ENCODE measurements around the gene TFAP2D. TPM values are rescaled to one million over a fixed set of nuclear protein-coding genes. Genes with fewer than 3 reads are reported as not detected.

The TFAP2D gene
- total and polyA plus RNA-seq, 3 experiments from 2014 or later = 0.16 TPM; not detected in 2

DNA sequence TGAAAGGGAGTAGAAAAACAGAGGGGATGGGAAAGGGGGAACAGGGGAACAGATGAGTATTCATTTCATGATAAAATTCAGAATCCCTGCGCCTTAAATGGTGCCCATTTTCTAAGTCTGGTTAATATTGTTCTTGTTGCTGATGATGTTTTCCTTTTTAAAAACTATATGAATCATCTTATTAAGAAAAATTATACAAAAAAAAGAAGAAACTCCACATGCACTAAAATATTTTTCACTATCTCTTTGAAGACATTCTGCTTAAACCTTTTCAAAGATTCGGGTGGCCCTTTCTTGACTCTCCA is 104.3 kb downstream of the TFAP2D start:
- Mint-ChIP-seq H3K27me3 (peaks cover 48 to 72% of the 10 kb centered on the region in 2 donors), H3K36me3 (peaks cover 0 to 4% (median 0%) of the 10 kb centered on the region in 3 donors), H3K9me3 (peaks cover 0 to 13% (median 8%) of the 10 kb centered on the region in 5 donors), H3K27ac (no peak overlapping the region), H3K4me3 (no peak overlapping the region), H3K4me1 (peaks cover 12 to 27% (median 20%) of the 10 kb centered on the region in 3 donors)
- peaks cover 7% of the 10 kb centered on the region for H3K27me3 ChIP-seq (ENCODE audit: insufficient read depth, low read length, poor library complexity, severe bottlenecking)
- H3K4me1 ChIP-seq (ENCODE audit: insufficient read depth, low read length) = no peaks in the 10 kb centered on the region
- ChIA-PET CTCF (no interaction called here), POLR2A (no interaction called here)
- DNase-seq = no peak
- H3K4me3 ChIP-seq (ENCODE audit: low read length) = no peak overlapping the region
- H3K27ac ChIP-seq (ENCODE audit: low read depth, low read length) = no peak overlapping the region
- no peaks in the 10 kb centered on the region for H3K9me3 ChIP-seq (ENCODE audit: low read length)
- no peaks in the 10 kb centered on the region for H3K36me3 ChIP-seq (ENCODE audit: insufficient read depth, low read length)

DNA sequence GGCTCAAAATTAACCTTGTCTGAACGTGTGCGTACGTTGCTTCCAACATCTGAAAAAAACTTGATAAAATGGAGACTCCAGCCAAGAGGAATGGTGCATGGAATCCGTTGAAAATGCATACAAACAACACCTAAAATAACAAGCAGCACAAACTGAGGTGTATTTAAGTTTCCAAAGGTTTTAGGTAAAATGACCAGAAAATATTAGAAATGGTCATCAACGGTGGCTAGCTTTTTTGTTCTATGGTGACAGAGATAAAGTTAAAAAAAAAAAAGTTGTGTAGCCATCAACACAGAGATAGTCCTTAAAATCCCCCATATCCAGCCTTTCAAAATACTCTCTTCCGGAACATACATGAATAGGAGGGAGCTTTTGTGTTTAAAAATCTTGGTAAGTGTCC is 104.7 kb downstream of the TFAP2D start:
- no peaks in the 10 kb centered on the region for H3K4me1 ChIP-seq (ENCODE audit: insufficient read depth, low read length)
- Mint-ChIP-seq H3K27ac (no peak overlapping the region), H3K4me3 (no peak overlapping the region), H3K36me3 (peaks cover 0 to 4% (median 1%) of the 10 kb centered on the region in 3 donors), H3K4me1 (peaks cover 12 to 27% (median 20%) of the 10 kb centered on the region in 3 donors), H3K9me3 (peaks cover 0 to 13% (median 8%) of the 10 kb centered on the region in 5 donors), H3K27me3 (peaks cover 52 to 76% of the 10 kb centered on the region in 2 donors)
- H3K9me3 ChIP-seq (ENCODE audit: low read length) = no peaks in the 10 kb centered on the region
- H3K27ac ChIP-seq (ENCODE audit: low read depth, low read length) = no peak overlapping the region
- no peak overlapping the region for H3K4me3 ChIP-seq (ENCODE audit: low read length)
- ChIA-PET POLR2A (no interaction called here), CTCF (no interaction called here)
- DNase-seq = no peak
- H3K27me3 ChIP-seq (ENCODE audit: insufficient read depth, low read length, poor library complexity, severe bottlenecking) = peaks cover 9% of the 10 kb centered on the region
- no peaks in the 10 kb centered on the region for H3K36me3 ChIP-seq (ENCODE audit: insufficient read depth, low read length)

DNA sequence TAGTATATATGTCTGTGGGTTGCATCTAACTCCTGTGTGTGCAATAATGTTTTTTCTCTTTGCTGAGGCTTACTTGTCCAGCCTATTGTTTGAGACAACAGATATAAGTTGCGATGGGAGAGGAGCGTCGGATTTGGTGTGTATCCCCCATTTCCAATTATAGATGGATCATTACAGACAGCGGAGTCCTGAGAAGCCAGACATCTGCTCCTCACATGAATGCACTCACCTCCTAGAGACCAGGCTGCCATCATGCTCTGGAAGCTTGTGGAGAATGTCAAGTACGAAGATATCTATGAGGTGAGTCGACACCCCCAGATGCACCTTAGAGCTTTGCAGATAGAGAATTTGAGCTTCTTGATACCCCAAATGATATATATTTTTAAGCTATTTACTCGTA is 105.3 kb downstream of the TFAP2D start, which contains the start of gene TFAP2B:
TFAP2B (plus strand) TSS at position 199 of the 400 bp plus-strand sequence; CDS start at position 220, 21 bp downstream.
- ChIA-PET CTCF (no interaction called here), POLR2A (no interaction called here)
- no peaks in the 10 kb centered on the region for H3K36me3 ChIP-seq (ENCODE audit: insufficient read depth, low read length)
- DNase-seq = no peak
- no peak within 1 kb of the TSS for H3K4me3 ChIP-seq (ENCODE audit: low read length)
- H3K27me3 ChIP-seq (ENCODE audit: insufficient read depth, low read length, poor library complexity, severe bottlenecking) = peaks cover 14% of the 10 kb centered on the region
- H3K27ac ChIP-seq (ENCODE audit: low read depth, low read length) = no peak within 1 kb of the TSS
- Mint-ChIP-seq H3K27ac (no peak within 1 kb of the TSS), H3K27me3 (peaks cover 58 to 81% of the 10 kb centered on the region in 2 donors), H3K9me3 (peaks cover 0 to 14% (median 8%) of the 10 kb centered on the region in 5 donors), H3K4me1 (peaks cover 12 to 27% (median 20%) of the 10 kb centered on the region in 3 donors), H3K36me3 (peaks cover 0 to 4% (median 4%) of the 10 kb centered on the region in 3 donors), H3K4me3 (no peak within 1 kb of the TSS)
- no peaks in the 10 kb centered on the region for H3K9me3 ChIP-seq (ENCODE audit: low read length)
- no peaks in the 10 kb centered on the region for H3K4me1 ChIP-seq (ENCODE audit: insufficient read depth, low read length)

DNA sequence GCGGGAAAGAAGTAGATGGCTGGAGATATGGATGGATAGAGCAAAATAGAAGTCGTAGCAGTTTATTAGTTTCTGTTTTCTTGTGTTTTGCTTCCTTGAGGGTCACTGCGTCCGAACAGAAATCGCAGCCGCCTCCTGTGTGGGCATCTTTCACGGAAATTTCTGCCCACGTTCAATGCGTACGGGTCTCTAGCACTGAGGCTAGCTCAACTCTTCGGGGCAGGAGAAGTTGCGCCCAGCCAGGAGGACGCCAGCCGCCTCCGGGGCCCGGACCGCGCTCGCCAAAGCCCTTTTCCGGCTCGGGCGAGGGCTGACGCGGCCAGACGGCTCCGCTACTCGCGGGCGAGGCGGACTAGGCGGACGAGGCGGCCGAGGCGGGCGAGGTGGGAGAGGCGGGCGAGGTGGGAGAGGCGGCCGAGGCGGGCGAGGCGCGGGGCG is 106.2 kb downstream of the TFAP2D start:
- no peaks in the 10 kb centered on the region for H3K9me3 ChIP-seq (ENCODE audit: low read length)
- Mint-ChIP-seq H3K36me3 (peaks cover 0 to 4% (median 4%) of the 10 kb centered on the region in 3 donors), H3K27ac (no peak overlapping the region), H3K9me3 (peaks cover 0 to 19% (median 8%) of the 10 kb centered on the region in 5 donors), H3K4me1 (peaks cover 12 to 27% (median 20%) of the 10 kb centered on the region in 3 donors), H3K27me3 (peaks cover 59 to 86% of the 10 kb centered on the region in 2 donors), H3K4me3 (no peak overlapping the region)
- H3K4me1 ChIP-seq (ENCODE audit: insufficient read depth, low read length) = no peaks in the 10 kb centered on the region
- ChIA-PET POLR2A (no interaction called here), CTCF (no interaction called here)
- peaks cover 17% of the 10 kb centered on the region for H3K27me3 ChIP-seq (ENCODE audit: insufficient read depth, low read length, poor library complexity, severe bottlenecking)
- no peak overlapping the region for H3K4me3 ChIP-seq (ENCODE audit: low read length)
- DNase-seq = no peak
- H3K36me3 ChIP-seq (ENCODE audit: insufficient read depth, low read length) = no peaks in the 10 kb centered on the region
- H3K27ac ChIP-seq (ENCODE audit: low read depth, low read length) = no peak overlapping the region

DNA sequence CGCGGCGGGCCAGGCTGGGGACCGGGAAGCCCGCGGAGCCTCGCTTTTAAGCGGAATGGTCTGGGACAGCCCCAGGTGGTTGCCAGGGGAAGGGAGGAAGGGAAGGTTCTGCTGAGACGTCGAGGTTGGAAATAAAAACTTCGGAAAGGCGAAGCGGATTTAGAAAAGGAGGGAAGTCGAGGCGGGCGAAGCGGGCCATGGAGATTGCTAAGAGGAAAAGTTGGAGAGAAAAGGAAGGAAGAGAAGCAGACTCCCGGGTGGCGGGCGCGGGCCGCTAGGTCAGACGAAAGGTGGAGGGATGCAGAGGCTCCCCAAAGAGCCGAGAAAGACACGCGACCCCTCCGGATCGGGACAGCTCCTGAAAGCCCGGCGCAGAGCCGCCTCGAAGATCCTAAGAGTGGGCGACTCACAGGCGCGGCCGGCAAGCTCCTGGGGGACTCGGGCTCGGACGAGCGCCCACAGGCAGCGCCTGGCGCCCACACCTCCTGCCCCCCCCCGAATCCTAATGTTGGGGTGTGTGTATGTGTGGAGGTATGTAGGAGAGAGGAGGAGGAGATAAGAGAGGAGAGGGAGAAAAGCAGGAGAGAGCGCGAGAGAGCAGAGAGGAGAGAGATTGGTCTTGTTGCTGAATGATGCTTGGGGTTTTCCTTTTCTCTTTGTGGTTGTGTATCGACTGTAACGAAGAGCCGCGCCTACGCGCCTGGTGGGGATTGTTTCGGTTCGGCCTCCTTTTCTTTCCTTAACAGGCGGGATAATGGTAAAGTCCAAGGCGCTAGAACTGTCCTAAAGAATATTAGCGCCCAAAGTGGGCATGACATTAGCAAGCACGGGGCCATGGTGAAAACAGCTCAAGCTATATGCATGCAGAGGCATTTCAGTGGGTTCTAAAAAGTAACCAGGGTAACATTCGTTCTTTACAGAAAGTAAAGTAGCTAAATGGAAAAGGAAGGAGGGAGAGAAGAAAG is 106.9 kb downstream of the TFAP2D start:
- H3K27me3 ChIP-seq (ENCODE audit: insufficient read depth, low read length, poor library complexity, severe bottlenecking) = peaks cover 20% of the 10 kb centered on the region

DNA sequence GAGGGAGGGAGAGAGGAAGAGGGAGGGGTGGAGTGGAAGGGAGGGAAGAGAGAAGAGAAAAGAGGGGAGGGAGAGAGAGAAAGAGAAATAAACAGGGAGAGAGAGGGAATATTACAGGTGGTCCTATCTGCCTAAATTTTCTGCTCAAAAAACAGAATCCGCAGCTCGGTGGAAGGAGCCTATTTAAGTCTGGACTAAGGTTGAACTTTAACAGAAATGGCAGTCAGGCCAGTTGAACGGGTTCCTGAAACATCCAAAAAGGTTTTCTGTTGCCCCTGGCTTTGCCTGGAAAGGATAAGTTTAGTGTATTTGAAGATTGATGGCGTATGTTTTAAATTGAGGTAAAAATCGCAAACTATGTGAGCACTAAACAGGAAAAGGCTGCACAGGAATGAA is 107.5 kb downstream of the TFAP2D start:
- no peak overlapping the region for H3K27ac ChIP-seq (ENCODE audit: low read depth, low read length)
- no peaks in the 10 kb centered on the region for H3K4me1 ChIP-seq (ENCODE audit: insufficient read depth, low read length)
- H3K36me3 ChIP-seq (ENCODE audit: insufficient read depth, low read length) = no peaks in the 10 kb centered on the region
- CTCF ChIA-PET = no interaction called here
- H3K27me3 ChIP-seq (ENCODE audit: insufficient read depth, low read length, poor library complexity, severe bottlenecking) = peaks cover 25% of the 10 kb centered on the region
- Mint-ChIP-seq H3K9me3 (peaks cover 4 to 29% (median 14%) of the 10 kb centered on the region in 5 donors), H3K36me3 (peaks cover 0 to 4% (median 4%) of the 10 kb centered on the region in 3 donors), H3K27me3 (peaks cover 63 to 90% of the 10 kb centered on the region in 2 donors), H3K27ac (no peak overlapping the region), H3K4me1 (peaks cover 2 to 17% (median 14%) of the 10 kb centered on the region in 3 donors), H3K4me3 (no peak overlapping the region)
- no peak overlapping the region for H3K4me3 ChIP-seq (ENCODE audit: low read length)
- no peaks in the 10 kb centered on the region for H3K9me3 ChIP-seq (ENCODE audit: low read length)
- POLR2A ChIA-PET = no interaction called here
- DNase-seq = no peak

More for the DNA sequence above, 106.9 kb downstream of the TFAP2D start:
- ChIA-PET POLR2A (no interaction called here), CTCF (no interaction called here)
- peak overlapping the region in 1 of 7 donors; percentile 59 for H3K4me3 Mint-ChIP-seq
- H3K4me1 ChIP-seq (ENCODE audit: insufficient read depth, low read length) = no peaks in the 10 kb centered on the region
- peaks cover 62 to 90% of the 10 kb centered on the region in 2 donors for H3K27me3 Mint-ChIP-seq
- peaks cover 9 to 24% (median 18%) of the 10 kb centered on the region in 3 donors for H3K4me1 Mint-ChIP-seq
- peaks cover under 1 to 25% (median 13%) of the 10 kb centered on the region in 5 donors for H3K9me3 Mint-ChIP-seq
- no peak overlapping the region for H3K27ac Mint-ChIP-seq
- no peak overlapping the region for H3K27ac ChIP-seq (ENCODE audit: low read depth, low read length)
- H3K4me3 ChIP-seq (ENCODE audit: low read length) = no peak overlapping the region
- no peaks in the 10 kb centered on the region for H3K36me3 ChIP-seq (ENCODE audit: insufficient read depth, low read length)
- H3K36me3 Mint-ChIP-seq = peaks cover 0 to 4% (median 4%) of the 10 kb centered on the region in 3 donors
- no peak for DNase-seq
- H3K9me3 ChIP-seq (ENCODE audit: low read length) = no peaks in the 10 kb centered on the region

DNA sequence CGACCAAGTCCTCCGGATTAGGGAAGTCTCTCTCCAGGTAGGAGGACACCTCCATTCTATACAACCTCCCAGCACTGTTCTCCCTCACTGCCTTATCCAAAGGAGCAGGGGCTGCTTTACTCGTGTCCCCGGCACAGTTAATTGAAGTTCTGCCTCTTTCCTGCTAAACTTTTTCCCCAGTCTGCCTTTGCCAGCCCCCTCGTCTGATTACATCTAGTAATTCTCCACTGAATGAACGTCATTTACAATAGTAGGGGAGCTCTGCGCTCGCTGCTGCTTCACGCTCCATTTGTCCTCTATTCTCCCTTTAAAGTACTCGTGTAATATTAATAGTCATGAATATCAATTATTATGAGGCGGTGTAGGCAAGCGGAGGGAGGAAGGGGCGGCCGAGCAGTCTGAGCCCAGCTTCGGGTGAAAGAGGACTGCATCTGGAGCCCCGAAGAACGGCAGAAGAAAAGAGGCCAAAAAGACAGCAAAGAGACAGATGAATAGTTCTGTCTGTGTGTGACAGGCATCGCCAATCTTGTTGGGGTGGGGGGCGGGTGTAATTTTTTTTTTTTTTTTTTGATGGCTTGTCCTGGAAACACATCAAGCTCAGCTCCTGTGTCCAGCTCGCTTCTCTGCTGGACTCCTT is 108.2 kb downstream of the TFAP2D start:
- H3K4me1 Mint-ChIP-seq = peaks cover under 1 to 14% (median 11%) of the 10 kb centered on the region in 3 donors

DNA sequence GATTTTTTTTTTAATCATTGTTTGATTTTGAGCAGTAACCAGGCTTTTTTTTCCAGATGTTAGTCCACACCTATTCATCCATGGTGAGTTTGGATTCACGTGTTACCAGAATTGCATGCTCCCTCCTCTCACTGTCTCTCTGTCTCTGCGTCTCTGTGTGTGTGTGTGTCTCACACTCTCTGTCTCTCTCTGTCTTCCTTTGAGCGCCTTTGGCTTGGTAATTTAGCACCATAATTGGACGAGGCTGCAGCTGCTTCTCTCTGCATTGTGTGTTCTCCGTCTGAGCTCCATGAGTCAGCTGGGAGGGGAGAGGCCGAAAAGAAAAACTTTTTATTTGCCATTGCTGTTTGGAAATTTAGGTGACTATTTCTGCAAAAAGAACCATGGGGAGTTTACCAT is 108.8 kb downstream of the TFAP2D start:
- ChIA-PET CTCF (no interaction called here), POLR2A (no interaction called here)
- Histone ChIP-seq H3K27ac (ENCODE audit: low read depth, low read length) (no peak overlapping the region), H3K9me3 (ENCODE audit: low read length) (no peaks in the 10 kb centered on the region), H3K36me3 (ENCODE audit: insufficient read depth, low read length) (no peaks in the 10 kb centered on the region), H3K4me1 (ENCODE audit: insufficient read depth, low read length) (no peaks in the 10 kb centered on the region), H3K4me3 (ENCODE audit: low read length) (no peak overlapping the region), H3K27me3 (ENCODE audit: insufficient read depth, low read length, poor library complexity, severe bottlenecking) (peaks cover 36% of the 10 kb centered on the region)
- H3K27me3 Mint-ChIP-seq = peaks cover 66 to 97% of the 10 kb centered on the region in 2 donors
- peaks cover 4 to 39% (median 14%) of the 10 kb centered on the region in 5 donors for H3K9me3 Mint-ChIP-seq
- no peak overlapping the region for H3K4me3 Mint-ChIP-seq
- DNase-seq = no peak
- no peak overlapping the region for H3K27ac Mint-ChIP-seq
- peaks cover 0 to 8% (median 4%) of the 10 kb centered on the region in 3 donors for H3K36me3 Mint-ChIP-seq
- peaks cover 3 to 14% (median 9%) of the 10 kb centered on the region in 3 donors for H3K4me1 Mint-ChIP-seq

More for the DNA sequence above, 108.2 kb downstream of the TFAP2D start:
- Mint-ChIP-seq H3K9me3 (peaks cover 4 to 34% (median 14%) of the 10 kb centered on the region in 5 donors), H3K4me3 (peak overlapping the region in 2 of 7 donors; percentile 0 to 65), H3K36me3 (peaks cover 0 to 4% (median 4%) of the 10 kb centered on the region in 3 donors), H3K27ac (peak overlapping the region in 1 of 8 donors; percentile 21), H3K27me3 (peaks cover 65 to 95% of the 10 kb centered on the region in 2 donors)
- POLR2A ChIA-PET = no interaction called here
- Histone ChIP-seq H3K27me3 (ENCODE audit: insufficient read depth, low read length, poor library complexity, severe bottlenecking) (peaks cover 31% of the 10 kb centered on the region), H3K27ac (ENCODE audit: low read depth, low read length) (no peak overlapping the region), H3K4me1 (ENCODE audit: insufficient read depth, low read length) (no peaks in the 10 kb centered on the region), H3K9me3 (ENCODE audit: low read length) (no peaks in the 10 kb centered on the region), H3K36me3 (ENCODE audit: insufficient read depth, low read length) (no peaks in the 10 kb centered on the region), H3K4me3 (ENCODE audit: low read length) (no peak overlapping the region)
- DNase-seq = no peak
- CTCF ChIA-PET = no interaction called here
